K562 (cell line): ENCODE measurements around the gene LMO7. TPM values are rescaled to one million over a fixed set of nuclear protein-coding genes. Genes with fewer than 3 reads are reported as not detected.

ENCODE experiments used
- ATAC-seq: fragments of 200-7000 bp; cut with Tn5 transposase; 3 replicates; pipeline ENCODE4 v1.9.1; 2020; ENCODE audit warnings: moderate library complexity
- BruUV-seq: library from RNA; stranded (reverse); fragments of 400-500 nt; replicated peaks from 2 replicates; lab custom pipeline; 2021; lab: Mats Ljungman, UMichigan
- CTCF ChIA-PET: fragments of 300-600 bp; formaldehyde crosslinking; extraction: SDS; loops from one replicate; lab custom pipeline; 2021; ENCODE audit warnings: low intra/inter-chr PET ratio; lab: Yijun Ruan, JAX
- POLR2A ChIA-PET: fragments of 300-600, 350-650 bp; sonication (Branson Sonifier 250); formaldehyde crosslinking; extraction: SDS; loops from one replicate; lab custom pipeline; 2021; ENCODE audit warnings: antibody characterized with exemption, inconsistent platforms; lab: Yijun Ruan, JAX
- DNase-seq, 4 experiments: peaks; one replicate each; pipeline versions ENCODE4 v3.0.0 to v3.0.0-alpha.2; 2011 to 2018; ENCODE audit warnings: low spot score in 3 of 4, mixed read lengths in 3 of 4; ENCODE audit errors: extremely low read depth in 1 of 4
- FAIRE-seq: peaks from 2 replicates; lab custom pipeline; 2011; peaks lifted over from hg19 to GRCh38; lab: Jason Lieb, UNC
- H2AFZ ChIP-seq: 2 replicates; pipeline ENCODE4 v1.6.0; 2011; ENCODE audit warnings: low read depth, low read length, control low read depth, inconsistent platforms
- H3K27ac ChIP-seq: fragments of 200-600 bp; 3 replicates; pipeline ENCODE4 v1.8.0; 2011; ENCODE audit warnings: low read depth, mild to moderate bottlenecking, control low read depth, inconsistent platforms, low read length, moderate library complexity, mixed read lengths; ENCODE audit errors: extremely low read depth
- H3K27me3 ChIP-seq, 2 experiments: fragments of 300-600 bp in 1 of 2; 2 replicates in 1 of 2; 3 replicates in 1 of 2; pipeline versions ENCODE4 v1.6.0 to v1.8.0; 2011; ENCODE audit warnings: inconsistent platforms in 2 of 2, low read length in 2 of 2, mild to moderate bottlenecking in 1 of 2, mixed read lengths in 1 of 2, moderate library complexity in 1 of 2; ENCODE audit not compliant: control insufficient read depth in 2 of 2, insufficient read depth in 2 of 2
- H3K36me3 ChIP-seq: fragments of 300-600 bp; 3 replicates; pipeline ENCODE4 v1.8.0; 2011; ENCODE audit warnings: mild to moderate bottlenecking, low read length, inconsistent platforms; ENCODE audit not compliant: control insufficient read depth, insufficient read depth
- H3K4me1 ChIP-seq, 2 experiments: fragments of 200-600 bp in 1 of 2; replicated peaks in 1 of 2; 2 replicates in 1 of 2; 3 replicates in 1 of 2; pipeline versions ENCODE4 v1.5.1 to v1.8.0; 2011; ENCODE audit warnings: inconsistent platforms in 2 of 2, low read length in 2 of 2, mild to moderate bottlenecking in 1 of 2, mixed read lengths in 1 of 2, moderate library complexity in 1 of 2; ENCODE audit not compliant: control insufficient read depth in 2 of 2, insufficient read depth in 2 of 2
- H3K4me2 ChIP-seq: 2 replicates; pipeline ENCODE4 v1.6.1; 2011; ENCODE audit warnings: low read length, control low read depth, inconsistent platforms, mixed read lengths; ENCODE audit not compliant: insufficient read depth
- H3K4me3 ChIP-seq: fragments of 200-600 bp; sonication (generic), shearing (Covaris generic); 2 replicates; pipeline ENCODE4 v1.5.1; 2016; ENCODE audit warnings: control low read depth, inconsistent platforms
- H3K79me2 ChIP-seq: fragments of 200-600 bp; 3 replicates; pipeline ENCODE4 v1.8.0; 2011; ENCODE audit warnings: low read length, inconsistent platforms; ENCODE audit not compliant: control insufficient read depth, insufficient read depth
- H3K9ac ChIP-seq, 2 experiments: 2 replicates each; pipeline versions ENCODE4 v1.6.0 to v1.6.1; 2011; ENCODE audit warnings: low read depth in 2 of 2, low read length in 2 of 2, control low read depth in 1 of 2, inconsistent platforms in 1 of 2, mild to moderate bottlenecking in 1 of 2, mixed read lengths in 1 of 2; ENCODE audit not compliant: insufficient read depth in 1 of 2
- H3K9me1 ChIP-seq: one replicate; pipeline ENCODE4 v1.6.0; 2011; ENCODE audit warnings: inconsistent platforms, mild to moderate bottlenecking, low read length, moderate library complexity; ENCODE audit not compliant: control insufficient read depth, insufficient read depth
- H3K9me3 ChIP-seq: replicated peaks from 2 replicates; pipeline ENCODE4 v1.5.1; 2011; ENCODE audit warnings: low read depth, low read length, inconsistent platforms; ENCODE audit not compliant: control insufficient read depth, insufficient read depth
- H4K20me1 ChIP-seq: replicated peaks from 2 replicates; pipeline ENCODE4 v1.6.1; 2011; ENCODE audit warnings: low read length, inconsistent platforms, mixed read lengths; ENCODE audit not compliant: control insufficient read depth, insufficient read depth
- DACH1 ChIP-seq: fragments of 450-650 bp; IDR thresholded peaks from 2 replicates; pipeline ENCODE4 v1.6.1; 2018; ENCODE audit not compliant: partially characterized antibody
- ELF1 ChIP-seq: fragments of 200-800 bp; sonication (Bioruptor generic); IDR thresholded peaks from 2 replicates; pipeline ENCODE4 v1.6.1; 2016; ENCODE audit warnings: missing genetic modification characterization, missing compliant biosample characterization
- FOXK2 ChIP-seq, 2 experiments: fragments of 450-650 bp; IDR thresholded peaks in 1 of 2; conservative IDR thresholded peaks in 1 of 2; 2 replicates each; pipeline ENCODE4 v1.6.1; 2016; ENCODE audit warnings: low read depth in 2 of 2, mild to moderate bottlenecking in 1 of 2
- KHSRP ChIP-seq: fragments of 450-650 bp; IDR thresholded peaks from 2 replicates; pipeline ENCODE4 v1.6.1; 2017
- MYNN ChIP-seq, 2 experiments: sonication (generic); formaldehyde crosslinking in 1 of 2; IDR thresholded peaks; 2 replicates each; pipeline versions ENCODE4 v1.5.0 to v1.6.1; 2016 to 2020; ENCODE audit warnings: antibody characterized with exemption in 1 of 2, missing genetic modification reagents in 1 of 2
- PCBP1 ChIP-seq: fragments of 200-400 bp; formaldehyde crosslinking; IDR thresholded peaks from 2 replicates; pipeline ENCODE4 v1.6.1; 2018; ENCODE audit warnings: mild to moderate bottlenecking, low read depth, low read length; ENCODE audit not compliant: poor library complexity, severe bottlenecking
- POLR2H ChIP-seq: IDR thresholded peaks from 2 replicates; pipeline ENCODE4 v1.6.1; 2016; ENCODE audit warnings: missing genetic modification characterization, low read depth, mild to moderate bottlenecking, control low read depth, missing compliant biosample characterization, moderate library complexity
- PPARD ChIP-seq: fragments of 250-450 bp; sonication (Bioruptor Pico); IDR thresholded peaks from 2 replicates; pipeline ENCODE4 v1.8.0; 2022; ENCODE audit warnings: inconsistent platforms, mild to moderate bottlenecking, moderate library complexity
- RFX5 ChIP-seq: IDR thresholded peaks from 2 replicates; pipeline ENCODE4 v1.6.1; 2011; ENCODE audit warnings: low read depth, mild to moderate bottlenecking, improper control_type of control experiment, low read length
- SAP30 ChIP-seq: fragments of 200-600 bp; sonication (generic); IDR thresholded peaks from 2 replicates; pipeline ENCODE4 v1.6.1; 2012; ENCODE audit warnings: borderline replicate concordance, low read depth, mild to moderate bottlenecking, moderate library complexity, low read length, control low read depth, inconsistent platforms; ENCODE audit not compliant: insufficient read depth, poor library complexity, severe bottlenecking
- ZNF57 ChIP-seq: fragments of 450-650 bp; formaldehyde crosslinking; IDR thresholded peaks from 2 replicates; pipeline ENCODE4 v1.4.0; 2020; ENCODE audit warnings: mild to moderate bottlenecking, moderate library complexity
- ZNF589 ChIP-seq: fragments of 200-800 bp; sonication (Bioruptor generic); IDR thresholded peaks from 2 replicates; pipeline ENCODE4 v1.6.1; 2016; ENCODE audit warnings: low read depth, missing genetic modification characterization, missing compliant biosample characterization
- ZSCAN29 ChIP-seq: fragments of 450-650 bp; IDR thresholded peaks from 2 replicates; pipeline ENCODE4 v1.6.1; 2017
- WGBS: fragments of 100-300 bp; shearing (Covaris generic); methylation state at CpG from one replicate; pipeline ENCODE4 v1.1.6; 2016; ENCODE audit warnings: low coverage, mixed read lengths; ENCODE audit not compliant: insufficient coverage; ENCODE audit errors: missing lambda C conversion rate; 5-methylcytosine and 5-hydroxymethylcytosine counted together
- in situ Hi-C: fragments of 300-500 bp; cut with MboI; formaldehyde crosslinking; loops from 4 replicates; pipeline ENCODE4 v1.15.0; 2018; ENCODE audit warnings: inconsistent platforms, mixed read lengths
- intact Hi-C: fragments of 100-400 bp; cut with micrococcal nuclease; formaldehyde crosslinking; loops from 2 replicates; pipeline ENCODE4 v1.14.2; 2022
- polyA plus RNA-seq, 8 experiments: library from polyadenylated mRNA; depleted of rRNA in 4 of 8; stranded (reverse) in 5 of 8; unstranded in 3 of 8; fragments of >200 nt; fragmentation: Nextera tagmentation in 2 of 8; fragmentation: Illumina TruSeq in 1 of 8; extraction: Ambion mirVana in 2 of 8; extraction: Trizol in 1 of 8; gene quantifications; 2 replicates each; pipeline versions ENCODE4 v1.2.1 to v1.2.3, GENCODE V29; 2011 to 2014; ENCODE audit warnings: inconsistent platforms in 1 of 8, missing spikeins in 1 of 8
- total RNA-seq, 7 experiments: library from RNA; depleted of rRNA in 6 of 7; stranded (reverse); fragments of >200 nt in 6 of 7; fragmentation: Illumina TruSeq in 2 of 7; extraction: Trizol in 2 of 7; gene quantifications; 2 replicates each; pipeline versions ENCODE4 v1.2.1 to v1.2.3, GENCODE V29; 2011 to 2021; ENCODE audit warnings: low replicate concordance in 1 of 7
- TF ChIP-seq, protein P1 (sequence below): fragments of 250-450 bp; sonication (Bioruptor Pico); IDR thresholded peaks from 2 replicates; pipeline ENCODE4 v1.4.0; 2020; ENCODE audit warnings: mild to moderate bottlenecking, moderate library complexity
- TF ChIP-seq, protein P2 (sequence below), 2 experiments: IDR thresholded peaks; 2 replicates each; pipeline ENCODE4 v1.6.1; 2011; ENCODE audit warnings: borderline replicate concordance in 1 of 2, control low read depth in 1 of 2, low read depth in 1 of 2, low read length in 1 of 2, mild to moderate bottlenecking in 1 of 2, mixed read lengths in 1 of 2, moderate library complexity in 1 of 2; ENCODE audit not compliant: insufficient read depth in 1 of 2, insufficient read length in 1 of 2, poor library complexity in 1 of 2, severe bottlenecking in 1 of 2; ENCODE audit errors: extremely low read depth in 1 of 2

The LMO7 gene
- total and polyA plus RNA-seq, 9 of the 15 experiments (the other 6 are each of a cell fraction or from before 2014, with no cell fraction given): 0.42 to 4.3 (median 1.7) TPM

- TF ChIP-seq DACH1 (no peak), SAP30 (no peak), RFX5 (no peak), MYNN (IDR thresholded peaks at IDR 0.05) (no peak), MYNN (CRISPR knock-in tag; IDR thresholded peaks at IDR 0.05) (no peak), ELF1 (no peak), PPARD (CRISPR knock-in tag) (no peak), ZNF57 (no peak), ZNF589 (CRISPR knock-in tag) (no peak), ZSCAN29 (no peak), PCBP1 (no peak), FOXK2 (conservative IDR thresholded peaks at IDR 0.05 in 1 of 2, IDR thresholded peaks at IDR 0.05 in 1 of 2; ENCODE audit: low read depth in 2 of 2) (no peak), KHSRP (no peak), POLR2H (tag) (no peak)
- TF ChIP-seq, protein P1, sequence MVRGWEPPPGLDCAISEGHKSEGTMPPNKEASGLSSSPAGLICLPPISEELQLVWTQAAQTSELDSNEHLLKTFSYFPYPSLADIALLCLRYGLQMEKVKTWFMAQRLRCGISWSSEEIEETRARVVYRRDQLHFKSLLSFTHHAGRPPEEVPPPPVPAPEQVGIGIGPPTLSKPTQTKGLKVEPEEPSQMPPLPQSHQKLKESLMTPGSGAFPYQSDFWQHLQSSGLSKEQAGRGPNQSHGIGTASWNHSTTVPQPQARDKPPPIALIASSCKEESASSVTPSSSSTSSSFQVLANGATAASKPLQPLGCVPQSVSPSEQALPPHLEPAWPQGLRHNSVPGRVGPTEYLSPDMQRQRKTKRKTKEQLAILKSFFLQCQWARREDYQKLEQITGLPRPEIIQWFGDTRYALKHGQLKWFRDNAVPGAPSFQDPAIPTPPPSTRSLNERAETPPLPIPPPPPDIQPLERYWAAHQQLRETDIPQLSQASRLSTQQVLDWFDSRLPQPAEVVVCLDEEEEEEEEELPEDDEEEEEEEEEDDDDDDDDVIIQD: no peak
- TF ChIP-seq, protein P2, sequence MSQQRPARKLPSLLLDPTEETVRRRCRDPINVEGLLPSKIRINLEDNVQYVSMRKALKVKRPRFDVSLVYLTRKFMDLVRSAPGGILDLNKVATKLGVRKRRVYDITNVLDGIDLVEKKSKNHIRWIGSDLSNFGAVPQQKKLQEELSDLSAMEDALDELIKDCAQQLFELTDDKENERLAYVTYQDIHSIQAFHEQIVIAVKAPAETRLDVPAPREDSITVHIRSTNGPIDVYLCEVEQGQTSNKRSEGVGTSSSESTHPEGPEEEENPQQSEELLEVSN (IDR thresholded peaks at IDR 0.05; ENCODE audit: borderline replicate concordance in 1 of 2, extremely low read depth in 1 of 2, insufficient read depth in 1 of 2, insufficient read length in 1 of 2, low read depth in 1 of 2, low read length in 1 of 2, poor library complexity in 1 of 2, severe bottlenecking in 1 of 2): no peak
- Histone ChIP-seq H3K27me3 (no peaks in the 10 kb centered on the region), H3K4me2 (no peak overlapping the region), H3K79me2 (no peaks in the 10 kb centered on the region), H3K9ac (no peak overlapping the region), H3K36me3 (no peaks in the 10 kb centered on the region), H3K27ac (no peak overlapping the region), H3K9me3 (no peaks in the 10 kb centered on the region), H2AFZ (no peak overlapping the region), H3K4me3 (no peak overlapping the region), H3K9me1 (no peaks in the 10 kb centered on the region), H3K4me1 (no peaks in the 10 kb centered on the region), H4K20me1 (no peaks in the 10 kb centered on the region)
- 0% methylated on average over 3 of the region's 3 CpGs for WGBS
- BruUV-seq: no TSS peak
- intact Hi-C loops: no loop called here
- ChIA-PET CTCF (no interaction called here), POLR2A (no interaction called here)
- in situ Hi-C loops: no loop called here
- ATAC-seq (no peak), DNase-seq (no peak), FAIRE-seq (no peak)
Measured at GRCh38 chr13:75724752-75725517, 88.8 kb downstream of the LMO7 start.
